ENCODE data around the gene JPH3.

The JPH3 gene

GRCh38 chr16:87604634-87605111 lies 2.4 kb downstream of the JPH3 start:
- Histone ChIP-seq H3K27ac (no peak overlapping the region), H3K27me3 (replicated peaks) (peaks cover 57% of the 10 kb centered on the region), H3K4me3 (ENCODE audit: low read depth, low read length) (no peak overlapping the region), H3K36me3 (replicated peaks) (no peaks in the 10 kb centered on the region)
- TF ChIP-seq CTCF (IDR thresholded peaks at IDR 0.05; ENCODE audit: low read depth, low read length, missing control alignments): no peak
- in situ Hi-C loops (cut with HindIII; ENCODE audit: low pct_ligation_motif_present, low sequenced_read_pairs): no loop called here
- no peak for DNase-seq

DNA sequence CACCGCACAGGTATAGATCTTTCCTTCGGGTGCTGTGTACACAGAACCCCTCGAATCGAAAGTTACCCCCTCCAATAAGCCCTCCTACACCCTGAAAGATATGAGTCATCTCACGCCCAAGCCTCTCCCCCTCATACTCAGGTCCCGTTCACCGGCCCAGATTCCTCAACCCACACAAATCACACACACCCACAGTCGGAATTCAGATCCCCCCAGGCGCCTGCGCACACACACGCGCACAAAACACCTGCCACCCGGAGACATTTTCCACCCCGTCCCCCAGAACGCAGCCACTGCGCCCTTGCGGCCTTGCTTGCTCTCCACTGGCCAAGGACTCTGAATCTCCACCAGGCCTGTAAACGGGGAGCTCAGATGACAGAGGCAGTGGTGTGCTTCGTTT lies 4.9 kb downstream of the JPH3 start:
- Histone ChIP-seq H3K4me3 (ENCODE audit: low read depth, low read length) (no peak overlapping the region), H3K36me3 (replicated peaks) (no peaks in the 10 kb centered on the region), H3K27ac (no peak overlapping the region), H3K27me3 (replicated peaks) (peaks cover 36% of the 10 kb centered on the region)
- no peak for TF ChIP-seq CTCF (IDR thresholded peaks at IDR 0.05; ENCODE audit: low read depth, low read length, missing control alignments)
- in situ Hi-C loops (cut with HindIII; ENCODE audit: low pct_ligation_motif_present, low sequenced_read_pairs): no loop called here
- no peak for DNase-seq

DNA sequence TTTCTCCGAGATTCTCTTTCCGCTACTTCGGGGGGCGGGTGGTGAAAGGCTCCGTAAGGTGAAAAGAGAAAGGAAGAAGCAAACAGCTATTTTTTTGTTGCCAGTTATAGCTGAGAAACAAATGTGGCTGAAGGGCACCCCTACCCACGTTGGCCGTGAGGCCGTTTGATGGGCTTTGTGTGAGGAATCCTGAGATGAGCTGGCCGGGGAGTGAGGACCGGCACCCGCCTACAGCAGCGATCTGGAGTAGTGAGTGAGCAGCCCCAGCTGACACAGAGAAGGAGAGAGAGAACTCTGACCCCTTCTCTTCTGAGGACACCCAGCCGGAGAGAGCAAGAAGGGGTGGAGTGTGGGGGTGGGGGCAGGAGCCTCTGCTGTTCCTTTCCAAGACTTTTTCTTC lies 5.6 kb downstream of the JPH3 start:
- no peak overlapping the region for H3K27ac ChIP-seq
- TF ChIP-seq CTCF (IDR thresholded peaks at IDR 0.05; ENCODE audit: low read depth, low read length, missing control alignments): no peak
- in situ Hi-C loops (cut with HindIII; ENCODE audit: low pct_ligation_motif_present, low sequenced_read_pairs): no loop called here
- H3K4me3 ChIP-seq (ENCODE audit: low read depth, low read length): no peak overlapping the region
- DNase-seq: no peak
- peaks cover 35% of the 10 kb centered on the region for H3K27me3 ChIP-seq (replicated peaks)
- H3K36me3 ChIP-seq (replicated peaks): no peaks in the 10 kb centered on the region

DNA sequence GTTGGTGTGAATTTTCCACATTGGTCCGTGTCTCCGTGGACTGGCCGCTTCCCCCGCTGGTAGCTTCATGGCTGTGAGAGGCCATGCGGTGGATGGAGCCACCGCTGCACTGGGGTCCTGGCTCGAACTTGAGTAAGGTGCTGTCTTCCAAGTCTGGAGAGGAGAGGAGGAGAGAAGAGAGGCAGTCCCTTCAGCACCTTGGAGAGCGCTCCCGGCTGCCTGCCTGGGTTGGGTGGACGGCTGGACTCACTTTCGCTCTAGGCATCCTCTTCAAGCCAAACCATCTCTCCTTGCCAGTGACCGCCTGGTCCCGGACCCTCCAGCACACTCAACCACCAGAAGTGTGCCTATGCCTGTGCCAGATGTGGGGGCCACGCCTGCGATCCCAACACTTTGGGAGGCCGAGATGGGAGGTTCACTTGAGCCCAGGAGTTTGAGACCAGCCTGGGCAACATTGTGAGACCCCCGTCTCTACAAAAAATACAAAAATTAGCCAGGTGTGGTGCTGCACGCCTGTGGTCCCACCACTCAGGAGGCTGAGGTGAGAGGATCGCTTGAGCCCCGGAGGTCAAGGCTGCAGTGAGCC lies 6.2 kb downstream of the JPH3 start:
- DNase-seq: peak; percentile 64
- peaks cover 29% of the 10 kb centered on the region for H3K27me3 ChIP-seq (replicated peaks)
- in situ Hi-C loops (cut with HindIII; ENCODE audit: low pct_ligation_motif_present, low sequenced_read_pairs): no loop called here

DNA sequence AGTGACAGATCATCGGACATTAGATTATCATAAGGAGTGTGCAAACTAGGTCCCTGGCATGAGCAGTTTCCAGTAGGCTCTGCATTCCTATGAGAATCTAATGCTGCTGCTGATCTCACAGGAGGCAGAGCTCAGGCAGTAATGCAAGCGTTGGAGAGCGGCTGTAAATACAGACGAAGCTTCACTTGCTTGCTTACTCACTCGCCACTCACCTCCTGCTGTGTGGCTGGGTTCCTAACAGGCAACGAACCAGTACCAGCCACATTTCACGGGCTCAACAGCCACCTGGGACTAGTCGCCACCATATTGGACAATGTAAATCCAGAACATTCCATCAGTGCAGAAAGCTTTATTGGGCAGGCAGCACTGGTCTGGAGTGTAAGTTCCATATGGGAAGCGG lies 7.7 kb downstream of the JPH3 start:
- H3K27ac ChIP-seq: no peak overlapping the region
- in situ Hi-C loops (cut with HindIII; ENCODE audit: low pct_ligation_motif_present, low sequenced_read_pairs): no loop called here
- DNase-seq: no peak
- TF ChIP-seq CTCF (IDR thresholded peaks at IDR 0.05; ENCODE audit: low read depth, low read length, missing control alignments): no peak
- no peaks in the 10 kb centered on the region for H3K36me3 ChIP-seq (replicated peaks)
- no peak overlapping the region for H3K4me3 ChIP-seq (ENCODE audit: low read depth, low read length)
- peaks cover 14% of the 10 kb centered on the region for H3K27me3 ChIP-seq (replicated peaks)

More for the DNA sequence above, 6.2 kb downstream of the JPH3 start:
- H3K36me3 ChIP-seq (replicated peaks): no peaks in the 10 kb centered on the region
- no peak for TF ChIP-seq CTCF (IDR thresholded peaks at IDR 0.05; ENCODE audit: low read depth, low read length, missing control alignments)
- H3K4me3 ChIP-seq (ENCODE audit: low read depth, low read length): no peak overlapping the region
- H3K27ac ChIP-seq: no peak overlapping the region

- TF ChIP-seq CTCF (IDR thresholded peaks at IDR 0.05; ENCODE audit: low read depth, low read length, missing control alignments): no peak
- H3K36me3 ChIP-seq (replicated peaks): no peaks in the 10 kb centered on the region
- in situ Hi-C loops (cut with HindIII; ENCODE audit: low pct_ligation_motif_present, low sequenced_read_pairs): no loop called here
- peaks cover 2% of the 10 kb centered on the region for H3K27me3 ChIP-seq (replicated peaks)
- H3K27ac ChIP-seq: no peak overlapping the region
- no peak overlapping the region for H3K4me3 ChIP-seq (ENCODE audit: low read depth, low read length)
- DNase-seq: no peak
These were observed 9.1 kb downstream of the JPH3 start for GRCh38 chr16:87611456-87611855.

Measured in brain microvascular endothelial cell (primary cell).